Common myeloid progenitor, CD34-positive (primary cell): ENCODE measurements around the gene ZW10.
"Not testable (repeated sequence)": the region's sequence is repeated elsewhere in the genome, so short reads cannot be mapped to it uniquely, and the experiment has no call there.

Source experiments
- CTCF ChIA-PET: fragments of 350-600 bp; sonication (Branson Sonifier 250); formaldehyde crosslinking; loops from one replicate; lab custom pipeline; 2021; ENCODE audit warnings: antibody characterized with exemption; lab: Charles Lee
- POLR2A ChIA-PET: fragments of 350-600 bp; sonication (Branson Sonifier 250); formaldehyde crosslinking; loops from one replicate; lab custom pipeline; 2021; ENCODE audit warnings: antibody characterized with exemption; lab: Charles Lee
- DNase-seq, 3 donors: peaks; one replicate each; pipeline versions ENCODE4 v3.0.0 to v3.0.0-alpha.2; 2013
- H3K27ac ChIP-seq, 2 experiments: 1 replicate in 1 of 2; 2 replicates in 1 of 2; pipeline ENCODE4 v1.7.0; 2013; ENCODE audit warnings: inconsistent platforms in 2 of 2, low read length in 2 of 2, mild to moderate bottlenecking in 2 of 2, low read depth in 1 of 2, moderate library complexity in 1 of 2; ENCODE audit not compliant: severe bottlenecking in 2 of 2, insufficient read depth in 1 of 2, poor library complexity in 1 of 2
- H3K27me3 ChIP-seq, 5 experiments: replicated peaks in 2 of 5; 1 replicate in 3 of 5; 2 replicates in 2 of 5; pipeline versions ENCODE4 v1.6.1 to v1.7.0; 2013; ENCODE audit warnings: low read length in 4 of 5, mild to moderate bottlenecking in 2 of 5, moderate library complexity in 2 of 5, inconsistent platforms in 1 of 5; ENCODE audit not compliant: insufficient read depth in 5 of 5, control insufficient read depth in 4 of 5
- H3K36me3 ChIP-seq, 4 experiments: 1 replicate in 2 of 4; 2 replicates in 2 of 4; pipeline versions ENCODE4 v1.6.1 to v1.7.0; 2013; ENCODE audit warnings: low read length in 3 of 4, control low read depth in 1 of 4, mild to moderate bottlenecking in 1 of 4; ENCODE audit not compliant: control insufficient read depth in 4 of 4, insufficient read depth in 4 of 4
- H3K4me1 ChIP-seq, 4 experiments: 1 replicate in 3 of 4; 2 replicates in 1 of 4; pipeline versions ENCODE4 v1.6.1 to v1.7.1; 2013; ENCODE audit warnings: low read length in 3 of 4, mild to moderate bottlenecking in 3 of 4, control low read depth in 1 of 4, inconsistent platforms in 1 of 4, moderate library complexity in 1 of 4; ENCODE audit not compliant: control insufficient read depth in 4 of 4, insufficient read depth in 4 of 4; ENCODE audit errors: control extremely low read depth in 1 of 4
- H3K4me3 ChIP-seq, 7 experiments: 1 replicate in 4 of 7; 2 replicates in 3 of 7; pipeline versions ENCODE4 v1.5.1 to v1.7.0; 2013; ENCODE audit warnings: mild to moderate bottlenecking in 7 of 7, low read length in 6 of 7, moderate library complexity in 6 of 7, inconsistent platforms in 2 of 7, low read depth in 2 of 7, control low read depth in 1 of 7; ENCODE audit not compliant: insufficient read depth in 4 of 7, control insufficient read depth in 1 of 7; ENCODE audit errors: extremely low read depth in 1 of 7
- H3K9me3 ChIP-seq, 5 experiments: 1 replicate in 4 of 5; 2 replicates in 1 of 5; pipeline versions ENCODE4 v1.6.1 to v1.7.1; 2013; ENCODE audit warnings: low read length in 4 of 5, mild to moderate bottlenecking in 2 of 5, inconsistent platforms in 1 of 5, low read depth in 1 of 5, moderate library complexity in 1 of 5; ENCODE audit not compliant: control insufficient read depth in 4 of 5, insufficient read depth in 2 of 5; ENCODE audit errors: control extremely low read depth in 1 of 5
- WGBS: methylation state at CpG from one replicate; pipeline ENCODE4 v1.1.5; 2013; ENCODE audit not compliant: insufficient coverage; 5-methylcytosine and 5-hydroxymethylcytosine counted together

Gene ZW10

GRCh38 chr11:113805640-113806039 is 32.1 kb upstream of the ZW10 start:
- peaks cover 11 to 46% (median 22%) of the 10 kb centered on the region in 4 experiments for H3K36me3 ChIP-seq
- no peaks in the 10 kb centered on the region for H3K4me1 ChIP-seq
- ChIA-PET POLR2A (no interaction called here), CTCF (interaction anchor here (1.0 to 4.2 kb wide), 7 partner anchors 9 to 456 kb away, joined by 3 to 37 read pairs (median 5); no protein-coding TSS in a partner anchor)
- no peak overlapping the region for H3K27ac ChIP-seq
- H3K4me3 ChIP-seq, result no peak overlapping the region
- no peaks in the 10 kb centered on the region for H3K9me3 ChIP-seq
- no peak for DNase-seq
- H3K27me3 ChIP-seq, result no peaks in the 10 kb centered on the region

- CTCF ChIA-PET, result no interaction called here
- peaks cover 6 to 39% (median 21%) of the 10 kb centered on the region in 4 experiments for H3K36me3 ChIP-seq
- no peak for DNase-seq
- POLR2A ChIA-PET, result no interaction called here
- no peaks in the 10 kb centered on the region for H3K9me3 ChIP-seq
- no peak overlapping the region for H3K4me3 ChIP-seq
- no peak overlapping the region for H3K27ac ChIP-seq
- H3K27me3 ChIP-seq, result no peaks in the 10 kb centered on the region
- no peaks in the 10 kb centered on the region for H3K4me1 ChIP-seq
These were observed 29.1 kb upstream of the ZW10 start for GRCh38 chr11:113802621-113803020.

- 40% methylated on average over 1 of the region's 3 CpGs for WGBS
- Histone ChIP-seq H3K27me3 (no peaks in the 10 kb centered on the region), H3K36me3 (peaks cover 3 to 15% (median 9%) of the 10 kb centered on the region in 4 experiments), H3K9me3 (no peaks in the 10 kb centered on the region), H3K4me3 (no peak overlapping the region), H3K4me1 (no peaks in the 10 kb centered on the region), H3K27ac (no peak overlapping the region)
- DNase-seq, result peak; percentile 24 to 56 (median 51)
- ChIA-PET CTCF (interaction anchor here (1.2 to 2.4 kb wide), 8 partner anchors 9 to 491 kb away, joined by 3 to 9 read pairs (median 4); no protein-coding TSS in a partner anchor), POLR2A (no interaction called here)
These were observed 23.3 kb upstream of the ZW10 start for GRCh38 chr11:113796663-113797259.

DNA sequence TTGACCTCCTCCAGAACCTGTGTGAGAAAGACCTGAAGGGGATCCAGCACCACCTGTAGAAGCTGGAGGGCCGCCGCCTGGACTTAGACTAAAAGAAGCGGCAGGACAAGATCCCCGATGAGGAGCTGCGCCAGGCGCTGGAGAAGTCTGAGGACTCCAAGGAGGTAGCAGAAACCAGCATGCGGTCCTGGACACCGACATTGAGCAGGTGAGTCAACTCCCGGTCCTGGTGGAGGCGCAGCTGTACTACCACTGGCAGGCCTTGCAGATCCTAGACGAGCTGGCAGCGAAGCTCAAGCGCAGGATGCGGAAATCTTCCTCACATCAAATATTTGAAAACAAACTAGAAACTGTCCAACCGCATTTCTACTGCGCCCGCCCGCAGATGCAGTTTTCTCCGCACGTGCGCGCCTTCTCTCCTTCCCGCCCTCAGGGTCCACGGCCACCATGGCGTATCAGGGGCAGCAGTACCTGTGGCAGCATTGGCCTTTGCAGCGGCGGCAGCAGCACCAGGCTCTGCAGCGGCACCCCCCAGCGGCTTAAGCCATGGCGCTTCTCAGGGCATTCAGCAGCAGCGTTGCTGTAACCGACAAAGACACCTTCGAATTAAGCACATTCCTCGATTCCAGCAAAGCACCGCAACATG is 16.3 kb upstream of the ZW10 start:
- WGBS, result 87% methylated on average over 32 of the region's 35 CpGs
- no peak overlapping the region for H3K4me3 ChIP-seq
- H3K36me3 ChIP-seq, result no peaks in the 10 kb centered on the region
- no peaks in the 10 kb centered on the region for H3K4me1 ChIP-seq
- H3K27me3 ChIP-seq, result peaks cover 0 to 11% (median under 1%) of the 10 kb centered on the region in 5 experiments
- H3K27ac ChIP-seq, result no peak overlapping the region
- CTCF ChIA-PET, result no interaction called here
- DNase-seq, result no peak
- POLR2A ChIA-PET, result no interaction called here
- H3K9me3 ChIP-seq, result no peaks in the 10 kb centered on the region

DNA sequence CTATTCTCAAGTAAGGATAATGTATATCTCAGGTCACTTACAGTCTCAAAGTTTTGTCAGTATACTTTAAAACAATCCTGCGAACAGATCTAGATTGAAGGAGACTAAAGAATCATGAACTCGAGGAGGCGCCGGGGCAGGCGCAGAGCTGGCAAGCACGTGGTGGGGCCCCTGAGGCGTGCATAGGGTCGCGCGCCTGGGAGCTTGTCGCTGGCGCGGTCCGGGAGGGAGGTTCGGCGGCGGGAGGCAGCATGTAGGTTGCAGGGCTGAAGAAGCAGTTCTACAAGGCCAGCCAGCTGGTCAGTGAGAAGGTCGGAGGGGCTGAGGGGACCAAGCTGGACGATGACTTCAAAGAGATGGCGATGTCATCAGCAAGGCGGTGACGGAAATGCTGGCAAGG is 15.5 kb upstream of the ZW10 start:
- POLR2A ChIA-PET, H3K9me3 ChIP-seq, H3K4me3 ChIP-seq, H3K4me1 ChIP-seq, H3K27ac ChIP-seq, DNase-seq, H3K36me3 ChIP-seq: not testable (repeated sequence)
- CTCF ChIA-PET, result interaction anchor here (1.0 kb wide), 1 partner anchor 21 kb away, joined by 3 read pairs; no protein-coding TSS in a partner anchor
- 93% methylated on average over 18 of the region's 22 CpGs for WGBS
- peaks cover 0 to 11% (median 2%) of the 10 kb centered on the region in 5 experiments for H3K27me3 ChIP-seq

DNA sequence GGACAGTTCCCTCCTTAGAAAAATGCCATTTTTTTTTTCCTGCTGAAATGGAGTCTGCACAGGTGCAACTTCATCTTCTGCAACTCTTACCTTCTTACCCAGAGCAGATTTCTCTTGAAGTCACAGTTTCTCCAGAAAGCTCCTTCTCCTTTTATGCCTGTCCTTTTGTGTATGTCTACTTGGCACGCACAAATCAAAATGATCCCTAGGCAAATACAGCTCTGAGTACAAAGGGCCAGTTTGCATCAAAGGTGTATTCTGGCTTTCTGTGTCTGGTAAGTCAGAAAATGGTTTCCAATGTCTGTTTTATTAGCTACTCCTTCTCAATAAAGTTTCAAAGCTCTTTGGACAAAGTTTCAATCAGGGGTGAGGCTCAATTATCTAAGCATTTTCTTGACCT is 8.6 kb upstream of the ZW10 start:
- H3K36me3 ChIP-seq, result no peaks in the 10 kb centered on the region
- H3K4me1 ChIP-seq, result peaks cover 0 to 5% (median 0%) of the 10 kb centered on the region in 4 experiments
- H3K9me3 ChIP-seq, result no peaks in the 10 kb centered on the region
- no CpG with 5 or more reads among the region's 1 CpG for WGBS
- H3K27me3 ChIP-seq, result peaks cover 0 to 7% (median 0%) of the 10 kb centered on the region in 5 experiments
- CTCF ChIA-PET, result interaction anchor here (1.6 kb wide), 1 partner anchor 476 kb away, joined by 3 read pairs; no protein-coding TSS in a partner anchor
- no peak overlapping the region for H3K4me3 ChIP-seq
- DNase-seq, result no peak
- POLR2A ChIA-PET, result no interaction called here
- H3K27ac ChIP-seq, result no peak overlapping the region

DNA sequence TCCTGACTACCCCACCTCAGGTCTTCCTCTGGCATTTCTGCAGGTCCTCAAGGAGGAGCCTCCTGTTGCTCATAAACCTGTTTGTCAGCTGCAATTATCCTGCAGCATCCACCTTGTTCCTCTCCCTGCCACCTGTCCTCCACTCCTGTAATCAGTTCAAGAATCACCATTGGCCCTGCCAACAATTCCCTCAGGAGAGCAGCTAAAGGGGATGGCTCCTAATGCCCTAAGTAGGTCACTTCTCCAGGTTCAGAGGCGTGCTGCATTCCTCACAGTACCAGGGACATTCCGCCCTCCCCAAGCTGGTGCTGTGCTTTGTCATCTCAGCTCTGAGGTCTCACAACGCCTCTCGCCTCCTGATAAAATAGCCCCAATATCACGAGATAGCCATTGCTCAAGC is 8.2 kb upstream of the ZW10 start:
- Histone ChIP-seq H3K27me3 (peaks cover 0 to 7% (median 0%) of the 10 kb centered on the region in 5 experiments), H3K9me3 (no peaks in the 10 kb centered on the region), H3K36me3 (no peaks in the 10 kb centered on the region), H3K4me1 (peaks cover 0 to 5% (median 0%) of the 10 kb centered on the region in 4 experiments), H3K4me3 (no peak overlapping the region), H3K27ac (no peak overlapping the region)
- ChIA-PET POLR2A (no interaction called here), CTCF (interaction anchor here (1.6 kb wide), 1 partner anchor 476 kb away, joined by 3 read pairs; no protein-coding TSS in a partner anchor)
- 85% methylated on average over 5 of the region's 5 CpGs for WGBS
- DNase-seq, result no peak
